NB4 (cell line): ENCODE data around the gene NRBF2.
"Not testable (repeated sequence)": the region's sequence is repeated elsewhere in the genome, so short reads cannot be mapped to it uniquely, and the experiment has no call there.

Source experiments
- DNase-seq: peaks from one replicate; pipeline ENCODE4 v3.0.0; 2010; ENCODE audit warnings: low read depth
- H3K4me3 ChIP-seq: one replicate; pipeline ENCODE4 v1.5.1; 2011; ENCODE audit warnings: mild to moderate bottlenecking, low read depth, low read length, moderate library complexity
- CTCF ChIP-seq: IDR thresholded peaks from one replicate; pipeline ENCODE4 v1.5.1; 2012; ENCODE audit warnings: low read depth, low read length
- MYC ChIP-seq: IDR thresholded peaks from 2 replicates; pipeline ENCODE4 v1.6.1; 2011; ENCODE audit warnings: low read depth, low read length
- POLR2A ChIP-seq: IDR thresholded peaks from 2 replicates; pipeline ENCODE4 v1.6.1; 2011; ENCODE audit warnings: mild to moderate bottlenecking; ENCODE audit not compliant: insufficient read length; ENCODE audit errors: extremely low read depth
- TF ChIP-seq, protein P1 (sequence below): IDR thresholded peaks from 2 replicates; pipeline ENCODE4 v1.6.1; 2011; ENCODE audit warnings: low read depth, low read length

Gene NRBF2

GRCh38 chr10:63143987-63144386 is 10.9 kb downstream of the NRBF2 start:
- TF ChIP-seq CTCF (no peak), MYC (no peak), POLR2A (no peak)
- TF ChIP-seq, protein P1, sequence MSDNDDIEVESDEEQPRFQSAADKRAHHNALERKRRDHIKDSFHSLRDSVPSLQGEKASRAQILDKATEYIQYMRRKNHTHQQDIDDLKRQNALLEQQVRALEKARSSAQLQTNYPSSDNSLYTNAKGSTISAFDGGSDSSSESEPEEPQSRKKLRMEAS: no peak
- H3K4me3 ChIP-seq: no peak overlapping the region
- DNase-seq: peak; percentile 31

DNA sequence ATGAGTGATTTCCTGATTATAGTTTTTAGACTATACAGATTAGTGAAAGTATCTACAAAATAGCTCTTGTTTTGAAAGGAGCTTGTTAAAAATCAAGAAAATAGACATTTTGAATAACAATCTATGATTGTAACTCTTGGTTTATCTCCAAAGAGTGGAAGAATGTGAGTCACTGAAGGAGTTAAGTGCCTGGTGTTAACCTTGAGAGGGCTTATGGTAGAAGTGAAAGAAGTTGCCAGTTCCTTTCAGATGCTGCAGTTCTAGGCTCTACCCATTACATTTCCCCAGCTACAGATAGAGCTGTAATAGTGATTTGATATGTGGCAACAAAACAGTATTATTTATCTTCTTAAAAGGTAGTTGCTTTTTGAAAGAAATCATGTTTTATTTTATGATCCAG is 12.7 kb downstream of the NRBF2 start:
- no peak for DNase-seq
- no peak overlapping the region for H3K4me3 ChIP-seq
- TF ChIP-seq MYC (no peak), POLR2A (no peak), CTCF (no peak)
- TF ChIP-seq, protein P1: no peak

DNA sequence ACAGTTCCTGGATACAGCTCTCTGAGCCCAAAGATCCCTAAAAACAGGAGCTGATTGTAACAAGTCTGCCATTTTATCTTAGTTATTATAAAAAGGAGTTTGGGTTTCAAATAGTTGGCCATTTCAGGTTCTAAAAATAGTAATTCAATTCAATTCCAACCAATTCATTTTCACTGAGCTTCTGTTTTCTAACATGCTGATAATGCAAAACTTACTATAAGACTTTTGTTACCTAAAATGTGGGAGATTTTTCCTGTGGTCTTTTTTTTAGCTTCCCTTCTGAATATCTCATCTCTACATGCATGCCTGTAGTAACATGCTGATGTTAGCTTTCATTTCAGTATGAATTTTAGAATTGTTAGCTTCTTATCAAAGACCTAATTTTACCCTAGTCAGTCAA is 13.4 kb downstream of the NRBF2 start:
- DNase-seq: no peak
- TF ChIP-seq CTCF: no peak
- TF ChIP-seq POLR2A: no peak
- no peak for TF ChIP-seq MYC
- TF ChIP-seq, protein P1: no peak
- no peak overlapping the region for H3K4me3 ChIP-seq

DNA sequence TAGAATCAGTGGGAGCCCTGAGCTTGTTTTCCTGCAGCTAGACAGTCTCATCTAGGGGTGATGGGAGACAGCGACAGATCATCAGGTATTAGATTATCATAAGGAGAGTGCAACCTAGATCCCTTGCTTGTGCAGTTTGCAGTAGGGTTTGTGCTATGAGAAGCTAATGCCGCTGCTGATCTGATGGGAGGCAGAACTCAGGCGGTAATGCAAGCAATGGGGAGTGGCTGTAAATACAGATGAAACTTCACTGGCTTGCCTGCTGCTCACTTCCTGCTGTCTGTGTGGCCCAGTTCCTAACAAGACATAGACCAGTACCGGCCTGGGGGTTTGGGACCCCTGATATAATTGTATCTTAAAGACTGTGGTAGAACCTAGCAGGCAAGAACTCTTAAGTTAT is 17.6 kb downstream of the NRBF2 start:
- no peak overlapping the region for H3K4me3 ChIP-seq
- TF ChIP-seq CTCF (no peak), POLR2A (no peak), MYC (no peak)
- TF ChIP-seq, protein P1: no peak
- DNase-seq: no peak

- DNase-seq, H3K4me3 ChIP-seq: not testable (repeated sequence)
These were observed 20.9 kb downstream of the NRBF2 start for GRCh38 chr10:63153868-63154545.

GRCh38 chr10:63154546-63155387 is 21.6 kb downstream of the NRBF2 start:
- no peak for DNase-seq
- TF ChIP-seq CTCF: no peak
- TF ChIP-seq POLR2A: no peak
- TF ChIP-seq MYC: no peak
- TF ChIP-seq, protein P1: no peak
- H3K4me3 ChIP-seq: no peak overlapping the region
